Measurements from ENCODE around the gene SLC44A4. TPM values are rescaled to one million over a fixed set of nuclear protein-coding genes. Genes with fewer than 3 reads are reported as not detected.
"Not testable (repeated sequence)": the region's sequence is repeated elsewhere in the genome, so short reads cannot be mapped to it uniquely, and the experiment has no call there.

Gene SLC44A4
- total RNA-seq, 1 donor from 2014 or later = 2.1 TPM

DNA sequence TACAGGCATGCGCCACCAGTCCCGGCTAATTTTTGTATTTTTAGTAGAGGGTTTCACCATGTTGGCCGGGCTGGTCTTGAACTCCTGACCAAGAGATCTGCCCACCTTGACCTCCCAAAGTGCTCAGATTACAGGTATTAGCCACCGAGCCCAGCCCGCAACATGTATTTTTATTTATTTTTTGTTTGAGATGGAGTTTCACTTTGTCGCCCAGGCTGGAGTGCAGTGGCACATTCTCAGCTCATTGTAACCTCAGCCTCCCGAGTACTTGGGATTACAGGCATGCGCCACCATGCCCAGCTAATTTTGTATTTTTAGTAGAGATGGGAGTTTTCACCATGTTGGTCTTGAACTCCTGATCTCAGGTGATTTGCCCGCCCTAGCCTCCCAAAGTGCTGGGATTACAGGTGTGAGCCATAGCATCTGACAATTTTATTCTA is 40.7 kb downstream of the SLC44A4 start:
- ATAC-seq; DNase-seq (ENCODE audit: low spot score): not testable (repeated sequence)
- intact Hi-C loops (cut with DNase I) = loop anchor here (10.0 kb wide), 3 partner anchors 113 to 293 kb away; partner anchors contain the start of genes ATP6V1G2, DDAH2, DDX39B and LY6G5C

DNA sequence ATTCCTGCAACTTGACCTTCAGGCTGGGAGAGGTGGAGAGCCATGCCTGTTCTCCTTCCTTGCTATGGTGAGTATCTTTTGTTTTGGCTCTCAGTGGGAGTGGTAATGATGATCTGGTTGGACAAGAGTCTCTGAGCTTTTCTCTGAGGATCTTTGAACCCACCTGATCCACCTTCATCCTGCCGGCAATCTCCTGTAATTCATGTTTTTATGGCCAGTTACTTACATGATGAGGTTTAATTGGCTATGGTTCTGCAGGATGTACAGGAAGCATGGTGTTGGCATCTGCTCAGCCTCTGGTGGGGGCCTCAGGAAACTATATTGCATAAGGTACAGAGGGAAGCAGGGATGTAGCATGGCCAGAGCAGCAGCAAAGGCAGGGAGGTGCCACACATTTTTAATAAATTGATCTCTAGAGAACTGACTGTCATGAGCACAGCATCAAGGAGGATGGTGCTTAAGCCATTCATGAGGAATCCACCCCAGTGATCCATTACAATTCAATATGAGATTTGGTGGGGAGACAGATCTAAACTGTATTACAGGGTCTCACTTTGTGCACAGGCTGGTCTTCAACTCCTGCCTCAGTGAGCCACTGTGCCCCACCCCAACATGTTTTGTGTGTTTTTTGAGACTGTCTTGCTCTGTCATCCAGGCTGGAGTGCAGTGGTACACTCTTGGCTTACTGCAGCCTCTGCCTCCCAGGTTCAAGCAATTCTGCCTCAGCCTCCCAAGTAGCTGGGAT is 41.3 kb downstream of the SLC44A4 start:
- ATAC-seq (no peak), DNase-seq (ENCODE audit: low spot score) (no peak)
- intact Hi-C loops (cut with DNase I) = loop anchor here (10.0 kb wide), 3 partner anchors 113 to 293 kb away; partner anchors contain the start of genes ATP6V1G2, DDAH2, DDX39B and LY6G5C

DNA sequence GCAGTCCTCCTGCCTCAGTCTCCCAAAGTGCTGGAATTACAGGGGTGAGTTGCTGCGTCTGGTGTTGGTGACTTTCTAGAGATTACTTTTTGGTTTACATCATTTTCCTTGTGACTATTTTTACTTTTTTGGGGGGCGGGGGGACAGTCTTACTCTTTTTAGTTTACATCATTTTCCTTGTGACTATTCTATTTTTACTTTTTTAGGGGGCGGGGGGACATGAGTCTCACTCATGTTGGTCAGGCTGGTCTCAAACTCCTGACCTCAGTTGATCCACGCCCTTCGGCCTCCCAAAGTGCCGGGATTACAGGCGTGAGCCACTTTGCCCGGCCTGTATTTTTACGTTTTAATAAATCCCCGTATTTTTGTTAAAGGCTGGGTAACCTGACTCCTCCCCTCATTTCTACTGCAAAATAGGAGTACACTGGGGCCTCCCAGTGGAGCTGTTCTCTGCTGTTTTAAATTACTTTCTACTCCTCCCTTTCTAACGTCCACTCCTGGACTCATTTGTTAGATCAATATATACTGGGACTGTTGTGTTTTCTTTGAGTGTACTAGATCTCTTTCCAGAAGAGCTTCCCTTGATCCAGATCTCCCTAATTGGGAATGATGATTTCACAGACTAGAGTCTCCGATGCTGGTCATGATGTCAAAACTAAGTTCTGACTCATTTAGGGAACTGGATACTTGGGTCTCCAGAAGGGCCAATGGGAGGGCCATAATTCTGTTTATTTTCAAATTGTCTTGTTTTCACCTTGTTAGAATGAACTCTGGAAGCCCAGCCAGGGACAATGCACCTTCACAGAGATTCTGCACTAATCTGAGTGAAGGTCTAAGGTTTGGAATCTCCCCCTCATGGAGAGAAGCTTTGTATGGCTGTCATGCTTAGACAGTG is 42.1 kb downstream of the SLC44A4 start:
- intact Hi-C loops (cut with DNase I) = loop anchor here (10.0 kb wide), 3 partner anchors 112 to 292 kb away; partner anchors contain the start of genes ATP6V1G2, DDAH2, DDX39B and LY6G5C
- DNase-seq (ENCODE audit: low spot score) (no peak), ATAC-seq (no peak)

DNA sequence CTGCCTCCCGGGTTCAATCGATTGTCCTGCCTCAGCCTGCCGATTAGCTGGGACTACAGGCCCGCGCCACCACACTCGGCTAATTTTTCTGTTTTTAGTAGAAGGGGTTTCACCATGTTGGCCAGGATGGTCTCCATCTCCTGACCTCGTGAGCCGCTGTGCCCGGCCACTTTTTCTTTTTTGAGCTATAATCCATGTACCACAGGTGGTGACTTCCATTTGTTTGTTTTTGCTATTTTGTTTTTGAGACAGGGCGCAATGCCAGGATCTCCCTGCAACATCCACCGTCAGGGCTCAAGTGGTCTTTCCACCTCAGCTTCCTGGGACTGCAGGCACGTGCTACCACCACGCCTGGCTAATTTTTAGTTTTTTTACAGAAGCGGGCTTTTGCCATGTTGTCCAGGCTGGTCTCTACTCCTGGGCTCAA is 42.7 kb downstream of the SLC44A4 start:
- intact Hi-C loops (cut with DNase I) = loop anchor here (10.0 kb wide), 3 partner anchors 111 to 291 kb away; partner anchors contain the start of genes ATP6V1G2, DDAH2, DDX39B and LY6G5C
- ATAC-seq = no peak
- no peak for DNase-seq (ENCODE audit: low spot score)

DNA sequence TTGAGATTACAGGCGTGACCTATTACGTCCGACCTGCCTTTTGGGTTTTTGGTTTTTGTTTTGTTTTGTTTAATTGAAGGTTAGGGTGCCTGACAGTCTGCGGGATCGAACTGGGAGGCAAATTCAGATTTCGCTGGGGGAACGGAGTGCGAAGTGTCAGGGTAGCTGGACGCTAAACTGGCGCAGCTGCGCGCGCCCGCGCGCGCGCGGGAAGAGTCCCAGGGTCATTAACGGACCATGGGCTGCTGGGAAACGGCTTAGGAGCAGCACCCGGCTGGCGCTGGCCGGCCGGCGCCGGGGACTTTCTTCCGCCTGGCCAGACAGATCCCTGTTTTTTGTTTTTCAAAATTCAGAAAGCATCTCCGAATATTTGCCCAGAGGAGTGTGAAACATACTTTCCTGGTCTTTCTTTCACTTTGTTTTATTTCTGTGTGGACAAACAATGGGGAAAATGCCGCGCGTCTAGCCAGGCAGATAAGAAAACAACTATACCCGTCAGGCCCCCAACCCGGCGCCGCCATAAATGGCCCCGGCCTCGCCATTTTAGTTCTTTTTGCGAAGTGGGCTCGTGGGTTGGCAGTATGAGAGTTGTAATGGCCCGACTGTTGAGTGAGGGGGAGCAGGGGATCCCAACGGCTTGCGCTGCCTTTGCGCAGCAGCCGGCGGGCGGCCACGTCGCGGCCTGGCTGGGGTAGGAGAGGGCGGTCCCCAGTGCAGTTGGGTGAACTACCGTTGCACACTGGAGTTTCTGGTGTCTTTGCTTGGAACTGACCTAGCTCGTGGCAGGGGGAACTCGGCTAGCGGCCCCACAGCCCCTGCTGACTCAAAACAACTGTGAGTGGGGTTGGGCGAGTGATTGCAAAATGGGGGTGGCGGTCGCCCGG is 44.2 kb downstream of the SLC44A4 start:
- intact Hi-C loops (cut with DNase I) = loop anchor here (10.0 kb wide), 3 partner anchors 110 to 290 kb away; partner anchors contain the start of genes ATP6V1G2, DDAH2, DDX39B and LY6G5C
- DNase-seq (ENCODE audit: low spot score) = peak; percentile 91
- peak; percentile 93 for ATAC-seq

DNA sequence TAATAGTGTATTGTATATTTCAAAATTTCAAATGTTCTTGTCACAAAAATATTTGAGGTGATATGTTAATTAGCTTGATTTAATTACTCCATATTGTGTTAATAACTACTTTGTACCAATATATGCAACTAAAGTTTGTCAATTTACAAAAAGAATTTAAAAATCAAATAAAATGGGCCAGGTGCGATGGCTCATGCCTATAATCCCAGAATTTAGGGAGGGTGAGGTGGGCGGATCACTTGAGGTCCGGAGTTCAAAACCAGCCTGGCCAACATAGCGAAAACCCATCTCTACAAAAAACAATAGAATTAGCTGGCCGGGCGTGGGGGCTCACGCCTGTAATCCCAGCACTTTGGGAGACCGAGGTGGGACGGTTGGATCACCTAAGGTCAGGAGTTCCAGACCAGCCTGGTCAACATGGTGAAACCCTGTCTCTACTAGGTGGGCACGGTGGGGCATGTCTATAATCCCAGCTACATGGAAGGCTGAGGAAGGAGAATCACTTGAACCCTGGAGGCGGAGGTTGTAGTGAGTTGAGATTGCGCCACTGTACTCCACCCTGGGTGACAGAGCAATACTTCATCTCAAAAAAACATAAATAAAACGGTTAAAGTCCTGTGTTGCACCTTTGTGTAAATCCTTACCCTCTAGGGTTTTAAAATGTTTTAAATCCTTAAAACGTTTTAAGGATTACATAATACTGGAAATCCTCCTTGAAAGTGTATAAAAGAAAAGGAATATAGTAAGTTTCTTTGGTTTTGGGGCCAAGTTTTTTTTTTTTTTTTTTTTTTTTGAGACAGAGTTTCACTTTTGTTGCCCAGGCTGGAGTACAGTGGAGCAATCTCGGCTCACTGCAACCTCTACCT is 47.2 kb downstream of the SLC44A4 start:
- ATAC-seq (no peak), DNase-seq (ENCODE audit: low spot score) (no peak)
- intact Hi-C loops (cut with DNase I) = loop anchor here (10.0 kb wide), 3 partner anchors 107 to 287 kb away; partner anchors contain the start of genes ATP6V1G2, DDAH2, DDX39B and LY6G5C

DNA sequence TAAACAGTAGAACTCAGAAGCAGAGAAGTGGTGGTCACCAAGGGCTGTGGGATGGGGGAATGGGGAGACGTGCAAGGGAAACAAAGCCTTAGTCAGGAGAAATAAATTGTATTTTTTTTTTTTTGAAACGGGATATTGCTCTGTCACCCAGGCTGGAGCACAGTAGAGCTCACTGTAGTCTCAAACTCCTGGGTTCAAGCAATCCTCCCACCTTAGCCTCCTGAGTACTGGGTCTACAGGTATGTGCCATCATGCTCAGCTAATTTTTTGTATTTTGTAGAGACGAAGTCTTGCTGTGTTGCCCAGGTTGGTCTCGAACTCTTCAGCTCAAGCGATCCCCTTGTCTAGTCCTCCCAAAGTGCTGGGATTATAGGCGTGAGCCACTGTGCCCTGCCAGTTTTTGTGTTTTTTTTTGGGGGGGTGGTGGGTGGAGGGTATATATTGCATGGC is 47.9 kb downstream of the SLC44A4 start:
- no peak for ATAC-seq
- intact Hi-C loops (cut with DNase I) = loop anchor here (10.0 kb wide), 3 partner anchors 106 to 286 kb away; partner anchors contain the start of genes ATP6V1G2, DDAH2, DDX39B and LY6G5C

DNA sequence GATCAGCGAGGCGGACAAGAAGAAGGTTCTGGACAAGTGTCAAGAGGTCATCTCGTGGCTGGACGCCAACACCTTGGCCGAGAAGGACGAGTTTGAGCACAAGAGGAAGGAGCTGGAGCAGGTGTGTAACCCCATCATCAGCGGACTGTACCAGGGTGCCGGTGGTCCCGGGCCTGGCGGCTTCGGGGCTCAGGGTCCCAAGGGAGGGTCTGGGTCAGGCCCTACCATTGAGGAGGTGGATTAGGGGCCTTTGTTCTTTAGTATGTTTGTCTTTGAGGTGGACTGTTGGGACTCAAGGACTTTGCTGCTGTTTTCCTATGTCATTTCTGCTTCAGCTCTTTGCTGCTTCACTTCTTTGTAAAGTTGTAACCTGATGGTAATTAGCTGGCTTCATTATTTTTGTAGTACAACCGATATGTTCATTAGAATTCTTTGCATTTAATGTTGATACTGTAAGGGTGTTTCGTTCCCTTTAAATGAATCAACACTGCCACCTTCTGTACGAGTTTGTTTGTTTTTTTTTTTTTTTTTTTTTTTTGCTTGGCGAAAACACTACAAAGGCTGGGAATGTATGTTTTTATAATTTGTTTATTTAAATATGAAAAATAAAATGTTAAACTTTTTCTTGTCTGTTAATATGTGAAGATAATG is 49.0 kb downstream of the SLC44A4 start:
- no peak for ATAC-seq
- DNase-seq (ENCODE audit: low spot score) = no peak
- intact Hi-C loops (cut with DNase I) = loop anchor here (10.0 kb wide), 3 partner anchors 105 to 285 kb away; partner anchors contain the start of genes ATP6V1G2, DDAH2, DDX39B and LY6G5C

More for the DNA sequence above, 47.9 kb downstream of the SLC44A4 start:
- no peak for DNase-seq (ENCODE audit: low spot score)

DNA sequence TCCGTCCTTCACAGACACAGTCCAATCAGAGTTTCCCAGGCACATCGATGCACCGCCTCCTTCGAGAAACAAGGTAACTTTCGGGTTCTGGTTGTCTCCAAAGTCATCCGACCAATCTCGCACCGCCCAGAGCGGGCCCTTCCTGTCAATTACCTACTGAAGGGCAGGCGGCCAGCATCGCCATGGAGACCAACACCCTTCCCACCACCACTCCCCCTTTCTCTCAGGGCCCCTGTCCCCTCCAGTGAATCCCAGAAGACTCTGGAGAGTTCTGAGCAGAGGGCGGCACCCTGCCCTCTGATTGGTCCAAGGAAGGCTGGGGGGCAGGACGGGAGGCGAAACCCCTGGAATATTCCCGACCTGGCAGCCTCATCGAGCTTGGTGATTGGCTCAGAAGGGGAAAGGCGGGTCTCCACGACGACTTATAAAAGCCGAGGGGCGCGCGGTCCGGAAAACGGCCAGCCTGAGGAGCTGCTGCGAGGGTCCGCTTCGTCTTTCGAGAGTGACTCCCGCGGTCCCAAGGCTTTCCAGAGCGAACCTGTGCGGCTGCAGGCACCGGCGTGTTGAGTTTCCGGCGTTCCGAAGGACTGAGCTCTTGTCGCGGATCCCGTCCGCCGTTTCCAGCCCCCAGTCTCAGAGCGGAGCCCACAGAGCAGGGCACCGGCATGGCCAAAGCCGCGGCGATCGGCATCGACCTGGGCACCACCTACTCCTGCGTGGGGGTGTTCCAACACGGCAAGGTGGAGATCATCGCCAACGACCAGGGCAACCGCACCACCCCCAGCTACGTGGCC is 51.3 kb downstream of the SLC44A4 start, which contains the start of gene HSPA1B:
TSS of gene HSPA1B (plus strand) at position 453 of the 794 bp plus-strand sequence. CDS start at position 666, 213 bp downstream.
- intact Hi-C loops (cut with DNase I) = no loop called here
- peak; percentile 99 for DNase-seq (ENCODE audit: low spot score)
- ATAC-seq = peak; percentile 94

DNA sequence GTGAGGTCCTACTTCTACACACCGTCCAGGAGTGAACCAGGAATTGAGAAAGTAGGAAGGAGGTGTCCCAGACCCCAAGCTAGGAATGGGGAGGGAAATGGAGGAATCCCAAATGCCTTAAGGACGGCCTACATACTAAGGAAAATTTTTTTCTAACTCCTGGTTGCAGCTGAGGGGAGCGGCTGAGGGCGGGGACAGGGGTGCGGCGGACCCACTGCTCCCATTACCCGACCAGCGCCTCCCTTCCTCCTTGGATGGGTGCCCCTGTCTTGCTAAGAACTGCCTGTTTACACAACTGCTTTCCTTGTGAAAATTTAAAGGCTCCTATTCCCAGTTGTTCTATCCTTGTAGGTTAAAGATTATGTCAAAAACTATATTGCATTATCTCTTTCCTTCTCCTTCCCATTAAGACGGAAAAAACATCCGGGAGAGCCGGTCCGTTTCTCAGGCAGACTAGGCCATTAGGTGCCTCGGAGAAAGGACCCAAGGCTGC is 52.0 kb downstream of the SLC44A4 start:
- ATAC-seq = peak; percentile 73
- peak; percentile 90 for DNase-seq (ENCODE audit: low spot score)
- intact Hi-C loops (cut with DNase I) = no loop called here

DNA sequence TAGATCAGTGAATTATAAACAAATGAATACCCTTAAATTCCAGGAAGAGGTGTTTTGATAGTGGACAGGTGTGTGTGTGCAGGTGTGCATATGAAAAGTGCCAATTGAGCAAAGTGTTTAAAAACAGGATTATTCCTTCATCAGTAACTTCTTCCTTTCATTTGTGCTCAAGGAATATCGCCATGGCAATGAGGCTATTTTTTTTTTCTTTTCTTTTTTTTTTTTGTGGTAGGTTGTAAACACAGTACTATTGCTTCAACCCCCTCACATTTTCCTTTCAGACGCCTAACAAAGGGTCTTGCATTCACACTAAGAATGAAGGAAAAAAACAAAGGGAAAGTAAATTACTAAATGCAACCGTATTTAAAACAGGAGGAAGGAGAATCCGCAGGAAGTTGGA is 53.2 kb downstream of the SLC44A4 start:
- DNase-seq (ENCODE audit: low spot score) = no peak
- intact Hi-C loops (cut with DNase I) = no loop called here
- ATAC-seq = no peak

DNA sequence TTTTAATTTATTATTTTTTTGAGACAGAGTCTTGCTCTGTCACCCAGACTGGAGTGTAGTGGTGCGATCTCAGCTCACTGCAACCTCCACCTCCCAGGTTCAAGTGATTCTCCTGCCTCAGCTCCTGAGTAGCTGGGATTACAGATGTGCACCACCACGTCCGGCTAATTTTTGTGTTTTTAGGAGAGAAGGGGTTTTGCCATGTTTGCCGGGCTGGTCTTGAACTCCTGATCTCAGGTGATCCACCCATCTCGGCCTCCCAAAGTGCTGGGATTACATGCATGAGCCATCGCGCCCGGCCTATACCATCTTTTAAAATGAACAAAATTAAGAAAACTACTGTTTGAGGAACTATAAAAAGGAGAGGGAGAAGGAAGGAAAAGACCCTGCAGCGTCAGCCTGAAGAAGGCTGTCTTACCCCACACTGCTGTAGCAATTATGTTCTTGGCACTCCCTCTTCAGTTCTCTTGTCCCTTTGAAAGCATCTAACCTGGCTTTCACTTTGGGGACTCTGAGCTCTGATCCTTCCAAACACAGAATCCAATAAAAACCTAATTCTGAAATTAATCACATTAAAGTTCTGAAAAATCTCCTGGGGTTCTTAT is 55.1 kb downstream of the SLC44A4 start:
- DNase-seq (ENCODE audit: low spot score); intact Hi-C loops (cut with DNase I): not testable (repeated sequence)

DNA sequence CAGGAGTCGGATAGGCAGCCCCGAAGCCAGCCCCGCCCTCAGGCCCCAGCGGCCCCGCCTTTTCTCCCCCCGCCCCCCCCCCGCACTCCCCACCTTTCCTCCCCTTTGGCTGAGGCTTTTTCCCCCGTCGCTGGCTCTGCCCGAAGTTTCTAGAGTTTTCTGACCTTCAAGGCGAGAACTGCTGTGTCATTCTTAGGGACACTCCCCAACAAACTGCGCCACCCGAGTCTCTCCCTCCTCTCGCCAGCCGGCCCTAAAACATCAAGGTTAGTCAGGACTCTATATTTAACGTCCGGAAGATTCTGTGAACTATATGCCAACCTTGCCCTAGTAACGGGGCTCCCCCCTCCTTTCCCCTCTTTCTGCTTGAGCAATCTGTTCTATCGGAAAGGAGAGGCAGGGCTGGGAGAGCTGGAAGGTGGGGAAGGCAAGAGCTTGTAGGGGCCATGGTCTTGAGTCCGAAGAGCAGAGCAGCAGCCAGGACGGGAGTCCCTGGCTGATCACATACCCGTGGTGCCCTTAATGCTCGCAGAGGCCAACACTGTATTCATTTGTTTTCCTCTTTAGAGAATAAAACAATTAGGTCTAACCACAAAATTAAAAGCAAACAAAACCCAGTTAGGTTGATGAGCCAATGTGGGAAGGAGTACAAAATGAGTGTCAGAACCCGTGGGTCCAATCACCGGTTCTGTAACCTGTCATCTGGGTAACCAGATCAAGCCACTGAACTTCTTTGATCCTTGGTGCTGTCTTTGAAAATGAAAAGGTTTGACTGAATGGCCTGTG is 56.6 kb downstream of the SLC44A4 start:
- intact Hi-C loops (cut with DNase I) = no loop called here
- DNase-seq (ENCODE audit: low spot score) (peak; percentile 91), ATAC-seq (peak; percentile 78)

More for the DNA sequence above, 55.1 kb downstream of the SLC44A4 start:
- not testable (repeated sequence) for ATAC-seq

DNA sequence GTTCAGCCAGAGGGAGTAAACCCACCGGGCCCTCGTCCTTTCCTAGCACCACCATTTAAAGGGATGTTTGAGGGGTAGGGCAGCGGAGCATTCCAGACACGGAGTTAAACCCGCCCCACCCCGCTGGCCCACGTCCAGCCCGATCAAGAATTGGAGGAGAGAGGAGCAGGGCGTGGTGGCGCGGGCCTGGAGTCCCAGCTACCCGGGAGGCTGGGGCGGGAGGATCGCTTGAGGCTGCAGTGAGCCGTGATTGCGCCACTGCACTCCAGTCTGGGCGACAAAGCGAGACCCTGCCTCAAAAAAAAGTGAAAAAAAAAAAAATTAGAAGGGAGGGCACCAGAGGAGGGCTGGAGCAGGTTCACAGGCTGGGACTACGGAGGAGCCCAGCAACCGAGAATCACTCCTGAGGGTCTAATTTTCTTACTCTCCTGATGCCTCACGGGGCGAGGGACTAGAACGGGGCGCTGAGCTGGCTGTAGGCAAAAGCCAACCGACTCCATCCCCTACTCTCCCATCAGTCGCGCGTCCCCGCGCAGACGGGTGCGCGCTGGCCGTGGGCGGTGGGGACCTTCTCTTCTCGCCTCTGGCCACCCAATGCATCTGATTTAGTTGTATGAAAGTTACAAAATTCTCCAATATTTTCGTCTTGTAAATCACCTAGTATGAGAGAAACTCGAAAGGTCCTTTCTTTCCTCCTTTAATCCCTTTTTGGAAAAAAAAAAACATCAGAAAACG is 57.3 kb downstream of the SLC44A4 start:
- intact Hi-C loops (cut with DNase I) = no loop called here

More for the DNA sequence above, 57.3 kb downstream of the SLC44A4 start:
- DNase-seq (ENCODE audit: low spot score) = peak; percentile 86
- peak; percentile 56 for ATAC-seq

Data from sciatic nerve (tissue), 2 donors.